Adipose tissue (tissue), 3 donors: ENCODE measurements around the gene TMEM176A. TPM values are rescaled to one million over a fixed set of nuclear protein-coding genes. Genes with fewer than 3 reads are reported as not detected.
"Not testable (repeated sequence)": the region's sequence is repeated elsewhere in the genome, so short reads cannot be mapped to it uniquely, and the experiment has no call there.

Source experiments
- H3K27ac ChIP-seq: one replicate; pipeline ENCODE4 v1.5.1; 2013; ENCODE audit warnings: low read depth, low read length
- WGBS, 3 donors: extraction: QIAGEN DNeasy Blood & Tissue Kit; methylation state at CpG; one replicate each; pipeline ENCODE4 v1.1.7; 2013; 5-methylcytosine and 5-hydroxymethylcytosine counted together
- polyA plus RNA-seq, 3 donors: library from polyadenylated mRNA; stranded (reverse); fragments of 200-250 nt; gene quantifications; one replicate each; pipeline ENCODE4 v1.2.3, GENCODE V29; 2013
- donor health status: healthy with polysubstance abuse.
- donor health status: Bipolar disorder and iron deficiency.
- donor health status: healthy.

The TMEM176A gene
- 10 to 100 TPM in 2 of 3 donors, 1 to 10 TPM in 1; 5.8 to 60.4 (median 36.7) TPM for polyA plus RNA-seq

- no peak within 1 kb of the TSS for H3K27ac ChIP-seq
- 1 to 4% (median 3%) methylated on average over 48 to 53 of the region's 54 CpGs for WGBS, 3 donors
Measured at GRCh38 chr7:150800581-150801241, at the start of gene TMEM176A. Gene TMEM176A (plus strand): TSS chr7:150800769. CDS start chr7:150801551, 782 bp downstream.

- WGBS, 3 donors, result 25 to 51% (median 47%) methylated on average over 2 of the region's 2 CpGs
- no peak overlapping the region for H3K27ac ChIP-seq
Measured at GRCh38 chr7:150751702-150752101, 48.9 kb upstream of the TMEM176A start.

- 37 to 68% (median 44%) methylated on average over 5 to 6 of the region's 6 CpGs for WGBS, 3 donors
- H3K27ac ChIP-seq, result no peak overlapping the region
Measured at GRCh38 chr7:150753239-150753638, 47.3 kb upstream of the TMEM176A start.

GRCh38 chr7:150753826-150754603 lies 46.6 kb upstream of the TMEM176A start:
- H3K27ac ChIP-seq, result no peak overlapping the region
- WGBS, 3 donors, result 42 to 46% (median 42%) methylated on average over 3 of the region's 3 CpGs

- no peak overlapping the region for H3K27ac ChIP-seq
Measured at GRCh38 chr7:150754951-150755350, 45.6 kb upstream of the TMEM176A start.

- H3K27ac ChIP-seq, result no peak overlapping the region
Measured at GRCh38 chr7:150755473-150756099, 45.0 kb upstream of the TMEM176A start.

GRCh38 chr7:150756166-150756565 lies 44.4 kb upstream of the TMEM176A start:
- H3K27ac ChIP-seq, result no peak overlapping the region
- 60 to 67% (median 66%) methylated on average over 3 of the region's 3 CpGs for WGBS, 3 donors

More at GRCh38 chr7:150755473-150756099, 45.0 kb upstream of the TMEM176A start:
- WGBS, 3 donors, result 43 to 78% (median 44%) methylated on average over 4 of the region's 4 CpGs

- 31 to 52% (median 33%) methylated on average over 1 of the region's 1 CpG for WGBS, 3 donors
- no peak overlapping the region for H3K27ac ChIP-seq
Measured at GRCh38 chr7:150756858-150757257, 43.7 kb upstream of the TMEM176A start.

GRCh38 chr7:150759479-150759878 lies 41.1 kb upstream of the TMEM176A start:
- no peak overlapping the region for H3K27ac ChIP-seq
- WGBS, 3 donors, result 77 to 81% (median 79%) methylated on average over 1 of the region's 1 CpG

GRCh38 chr7:150766334-150766709 lies 34.2 kb upstream of the TMEM176A start:
- H3K27ac ChIP-seq, result no peak overlapping the region

GRCh38 chr7:150769768-150770167 lies 30.8 kb upstream of the TMEM176A start:
- WGBS, 3 donors, result 83 to 93% (median 92%) methylated on average over 4 of the region's 4 CpGs
- no peak overlapping the region for H3K27ac ChIP-seq

GRCh38 chr7:150774131-150774530 lies 26.4 kb upstream of the TMEM176A start:
- H3K27ac ChIP-seq, result not testable (repeated sequence)
- WGBS, 3 donors, result 58 to 90% (median 81%) methylated on average over 1 of the region's 1 CpG

GRCh38 chr7:150778014-150778737 lies 22.4 kb upstream of the TMEM176A start:
- WGBS, 3 donors, result 50 to 64% (median 61%) methylated on average over 8 of the region's 8 CpGs

GRCh38 chr7:150778738-150779301 lies 21.7 kb upstream of the TMEM176A start:
- 6 to 9% (median 8%) methylated on average over 12 of the region's 12 CpGs for WGBS, 3 donors
- H3K27ac ChIP-seq, result no peak overlapping the region

More at GRCh38 chr7:150778014-150778737, 22.4 kb upstream of the TMEM176A start:
- no peak overlapping the region for H3K27ac ChIP-seq

GRCh38 chr7:150780292-150780691 lies 20.3 kb upstream of the TMEM176A start:
- no peak overlapping the region for H3K27ac ChIP-seq
- WGBS, 3 donors, result 35 to 69% (median 37%) methylated on average over 3 of the region's 3 CpGs

GRCh38 chr7:150781103-150781502 lies 19.5 kb upstream of the TMEM176A start:
- no peak overlapping the region for H3K27ac ChIP-seq
- WGBS, 3 donors, result 18 to 47% (median 18%) methylated on average over 3 of the region's 3 CpGs

GRCh38 chr7:150781961-150782360 lies 18.6 kb upstream of the TMEM176A start:
- H3K27ac ChIP-seq, result no peak overlapping the region
- WGBS, 3 donors, result 83 to 93% (median 87%) methylated on average over 2 of the region's 2 CpGs

GRCh38 chr7:150784120-150784736 lies 16.3 kb upstream of the TMEM176A start:
- H3K27ac ChIP-seq, result no peak overlapping the region
- WGBS, 3 donors, result 32 to 49% (median 44%) methylated on average over 9 of the region's 9 CpGs
